GM20000 (cell line): ENCODE data around the gene HPCAL1.

Experiments used
- DNase-seq: peaks from one replicate; pipeline ENCODE4 v3.0.0; 2012; ENCODE audit warnings: low spot score
- CTCF ChIP-seq: IDR thresholded peaks from 2 replicates; pipeline ENCODE4 v1.5.1; 2012; ENCODE audit warnings: mild to moderate bottlenecking, control low read depth; ENCODE audit errors: extremely low read depth, missing control alignments

Gene HPCAL1

GRCh38 chr2:10427618-10427949 lies 124.9 kb downstream of the HPCAL1 start:
- DNase-seq, result no peak
- no peak for TF ChIP-seq CTCF

- no peak for TF ChIP-seq CTCF
- DNase-seq, result no peak
These were observed 125.7 kb downstream of the HPCAL1 start for GRCh38 chr2:10428355-10428754.

- TF ChIP-seq CTCF, result no peak
These were observed 126.2 kb downstream of the HPCAL1 start for GRCh38 chr2:10428924-10429323.

GRCh38 chr2:10430886-10431622 lies 128.3 kb downstream of the HPCAL1 start:
- DNase-seq, result no peak
- no peak for TF ChIP-seq CTCF

More at GRCh38 chr2:10428924-10429323, 126.2 kb downstream of the HPCAL1 start:
- no peak for DNase-seq

- DNase-seq, result no peak
- TF ChIP-seq CTCF, result no peak
These were observed 129.1 kb downstream of the HPCAL1 start for GRCh38 chr2:10431797-10432196.

- peak; percentile 67 for DNase-seq
- no peak for TF ChIP-seq CTCF
These were observed 129.8 kb downstream of the HPCAL1 start for GRCh38 chr2:10432311-10433181.

- DNase-seq, result no peak
- TF ChIP-seq CTCF, result no peak
These were observed 130.7 kb downstream of the HPCAL1 start for GRCh38 chr2:10433264-10433946.
